Measurements from ENCODE around the gene HSFX3. TPM values are rescaled to one million over a fixed set of nuclear protein-coding genes. Genes with fewer than 3 reads are reported as not detected.

HSFX3 gene
- total and polyA plus RNA-seq, 2 of the 8 experiments (the other 6 are each of a cell fraction or from before 2014, with no cell fraction given) = not detected

GRCh38 chrX:149518236-149518635 is 31.5 kb downstream of the HSFX3 start:
- H3K14ac ChIP-seq (ENCODE audit: insufficient read length) = no peak overlapping the region
- TF ChIP-seq TBP (IDR thresholded peaks at IDR 0.05; ENCODE audit: low read depth, low read length) (no peak), ATF2 (IDR thresholded peaks at IDR 0.05; ENCODE audit: low read length) (no peak), POLR2A (IDR thresholded peaks at IDR 0.05; ENCODE audit: control extremely low read depth in 1 of 2, low read depth in 2 of 2, low read length in 2 of 2) (no peak)
- 82% methylated on average over 5 of the region's 7 CpGs; no CpG with 5 or more reads in 1 of the 2 experiments for WGBS, 2 experiments (ENCODE audit: extremely low coverage in 1 of 2, insufficient coverage in 1 of 2, insufficient read length in 1 of 2, insufficient replicate concordance in 2 of 2, low coverage in 1 of 2, low lambda C conversion rate in 2 of 2, missing lambda C conversion rate in 1 of 2)

More at GRCh38 chrX:149518236-149518635, 31.5 kb downstream of the HSFX3 start:
- DNase-seq (ENCODE audit: low read depth in 1 of 2, low spot score in 2 of 2) (no peak), FAIRE-seq (no peak)
- Histone ChIP-seq H4K20me1 (replicated peaks in 1 of 2; ENCODE audit: control insufficient read depth in 1 of 2, insufficient read depth in 2 of 2, low read length in 2 of 2) (no peaks in the 10 kb centered on the region), H4K91ac (replicated peaks; ENCODE audit: insufficient read length, low read length) (no peak overlapping the region), H3K9ac (replicated peaks in 1 of 4; ENCODE audit: extremely low read depth in 1 of 4, low read depth in 3 of 4, low read length in 3 of 4) (no peak overlapping the region), H2BK5ac (ENCODE audit: low read depth, low read length) (no peak overlapping the region), H3K18ac (ENCODE audit: extremely low read depth, low read length) (no peak overlapping the region), H2BK120ac (replicated peaks; ENCODE audit: low read depth, low read length) (no peak overlapping the region), H3K79me1 (ENCODE audit: low read depth, low read length) (no peaks in the 10 kb centered on the region), H3K4me1 (replicated peaks in 1 of 4; ENCODE audit: control insufficient read depth in 3 of 4, insufficient read depth in 4 of 4, low read length in 3 of 4) (peaks cover 0 to 2% (median 0%) of the 10 kb centered on the region in 4 experiments; a peak in 2 of 7 replicates), H3K4me3 (ENCODE audit: extremely low read depth in 1 of 4, insufficient read depth in 2 of 4, low read depth in 3 of 4, low read length in 4 of 4) (no peak overlapping the region), H2BK12ac (ENCODE audit: low read depth, low read length) (no peak overlapping the region), H3K4ac (replicated peaks; ENCODE audit: insufficient read length, low read depth, low read length) (no peak overlapping the region), H3K36me3 (ENCODE audit: control insufficient read depth in 2 of 4, insufficient read depth in 4 of 4, low read length in 3 of 4) (no peaks in the 10 kb centered on the region), H4K8ac (ENCODE audit: extremely low read depth, insufficient read depth, low read length) (no peak overlapping the region), H3K9me3 (ENCODE audit: insufficient read depth in 2 of 2, low read depth in 1 of 2, low read length in 1 of 2) (no peaks in the 10 kb centered on the region), H3K27ac (ENCODE audit: low read depth, low read length) (no peak overlapping the region), H2AK5ac (ENCODE audit: low read depth, low read length) (no peak overlapping the region), H3K79me2 (ENCODE audit: control insufficient read depth in 1 of 2, insufficient read depth in 2 of 2, low read length in 2 of 2) (no peaks in the 10 kb centered on the region), H3K23me2 (ENCODE audit: low read depth, low read length) (no peaks in the 10 kb centered on the region), H2AFZ (ENCODE audit: low read length) (no peak overlapping the region), H4K5ac (ENCODE audit: insufficient read length, low read depth, low read length) (no peak overlapping the region), H3K56ac (replicated peaks; ENCODE audit: insufficient read length, low read depth, low read length) (no peak overlapping the region), H3K23ac (ENCODE audit: insufficient read length) (no peak overlapping the region), H3K4me2 (ENCODE audit: insufficient read depth in 1 of 2, low read depth in 2 of 2, low read length in 2 of 2) (no peak overlapping the region), H2BK20ac (ENCODE audit: low read length) (no peak overlapping the region), H3K27me3 (replicated peaks in 1 of 4; ENCODE audit: control insufficient read depth in 3 of 4, extremely low read depth in 1 of 4, insufficient read depth in 3 of 4, low read length in 3 of 4) (no peaks in the 10 kb centered on the region), H2BK15ac (ENCODE audit: low read length) (no peak overlapping the region)
- CTCF ChIA-PET (ENCODE audit: partially characterized antibody) = no interaction called here
- POLR2A ChIA-PET (ENCODE audit: partially characterized antibody) = no interaction called here
